ENCODE measurements around the gene ASB18.

ASB18 gene

GRCh38 chr2:236171181-236171679, 93.0 kb downstream of the ASB18 start:
- no peak for TF ChIP-seq CTCF (IDR thresholded peaks at IDR 0.05; ENCODE audit: insufficient read depth, low read length, missing control alignments)
- CTCF ChIA-PET: interaction anchor here (1.1 to 4.9 kb wide), 4 partner anchors 9 to 405 kb away, joined by 3 to 22 read pairs (median 10); no protein-coding TSS in a partner anchor
- no peak overlapping the region for H3K4me3 ChIP-seq (ENCODE audit: low read depth, low read length)
- no peak for DNase-seq (ENCODE audit: low read depth, low spot score)
- POLR2A ChIA-PET: no interaction called here

DNA sequence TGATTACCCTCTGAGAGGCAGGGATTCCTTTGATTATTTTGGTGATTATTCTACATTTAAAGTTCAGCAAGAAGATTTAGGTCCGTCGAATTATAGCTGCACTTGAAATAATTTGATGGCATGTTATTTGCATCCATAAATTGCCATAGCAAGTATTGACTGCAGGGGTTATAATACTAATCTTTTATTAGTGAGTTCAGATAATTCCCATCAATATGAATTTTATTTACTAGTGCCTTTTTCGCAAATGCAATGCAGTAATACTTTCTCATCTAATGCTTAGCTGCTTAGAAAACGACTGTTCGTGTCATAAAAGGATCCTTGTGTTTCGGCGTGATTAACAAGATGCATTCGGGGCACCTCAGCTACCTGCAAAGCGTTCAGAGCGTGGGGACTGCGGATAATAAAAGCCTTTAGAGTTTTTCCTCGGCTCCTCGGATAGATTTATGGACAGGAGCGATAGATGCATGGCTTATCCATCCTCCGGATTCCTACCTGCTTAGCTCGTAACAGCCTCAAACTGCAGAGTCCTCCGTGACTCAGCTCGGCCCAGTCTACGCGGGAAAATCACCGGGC, 93.5 kb downstream of the ASB18 start:
- no peak overlapping the region for H3K4me3 ChIP-seq (ENCODE audit: low read depth, low read length)
- DNase-seq (ENCODE audit: low read depth, low spot score): no peak
- POLR2A ChIA-PET: no interaction called here
- no peak for TF ChIP-seq CTCF (IDR thresholded peaks at IDR 0.05; ENCODE audit: insufficient read depth, low read length, missing control alignments)
- CTCF ChIA-PET: interaction anchor here (1.1 to 4.9 kb wide), 4 partner anchors 10 to 404 kb away, joined by 3 to 22 read pairs (median 10); no protein-coding TSS in a partner anchor

DNA sequence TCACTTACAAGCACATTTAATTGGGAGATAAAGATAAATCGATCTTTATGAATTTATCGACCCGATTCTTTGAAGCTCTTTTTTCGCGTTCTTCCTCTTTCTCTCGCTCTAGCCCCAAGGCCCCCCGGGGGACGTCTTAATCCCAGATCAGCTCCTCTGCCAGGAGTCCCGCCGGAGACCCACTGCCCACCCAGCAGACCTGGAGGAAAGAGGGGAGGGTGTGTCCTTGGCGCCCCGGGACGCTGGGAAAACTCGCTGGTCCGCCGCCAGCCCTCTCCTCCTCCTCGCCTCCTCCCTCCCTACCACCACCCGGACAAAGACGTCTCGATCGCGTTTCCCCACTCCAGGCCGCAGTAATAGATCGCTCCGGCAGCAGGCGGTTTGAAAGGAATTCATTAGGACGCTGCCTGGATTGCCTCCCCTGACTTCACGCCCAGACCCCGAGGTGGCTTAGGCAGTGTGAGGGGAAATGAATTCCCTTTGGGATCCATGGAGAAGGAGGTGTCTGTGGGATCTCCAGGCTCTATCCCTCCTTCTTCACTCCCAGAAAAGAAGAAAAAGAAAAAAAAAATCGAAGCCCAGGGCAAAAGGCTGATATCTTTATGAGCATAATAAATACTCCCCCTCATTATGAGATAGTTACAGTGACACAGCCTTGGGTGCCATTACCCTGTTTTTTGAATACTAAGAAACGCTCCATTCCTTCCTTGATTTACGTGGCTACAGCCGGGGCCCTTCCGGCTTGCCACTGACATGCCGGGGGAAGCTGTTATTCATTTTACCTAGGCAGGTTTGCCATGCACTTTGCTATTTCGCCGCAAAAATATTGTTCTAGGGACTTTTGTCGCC, 94.2 kb downstream of the ASB18 start:
- no peak for TF ChIP-seq CTCF (IDR thresholded peaks at IDR 0.05; ENCODE audit: insufficient read depth, low read length, missing control alignments)
- no peak for DNase-seq (ENCODE audit: low read depth, low spot score)
- no peak overlapping the region for H3K4me3 ChIP-seq (ENCODE audit: low read depth, low read length)
- ChIA-PET CTCF (interaction anchor here (0.6 to 6.3 kb wide), 5 partner anchors 8 to 404 kb away, joined by 3 to 57 read pairs (median 11); no protein-coding TSS in a partner anchor), POLR2A (no interaction called here)

- H3K4me3 ChIP-seq (ENCODE audit: low read depth, low read length): no peak overlapping the region
- ChIA-PET CTCF (interaction anchor here (0.6 to 6.3 kb wide), 3 partner anchors 9 to 390 kb away, joined by 3 to 57 read pairs (median 22); no protein-coding TSS in a partner anchor), POLR2A (no interaction called here)
- TF ChIP-seq CTCF (IDR thresholded peaks at IDR 0.05; ENCODE audit: insufficient read depth, low read length, missing control alignments): no peak
- DNase-seq (ENCODE audit: low read depth, low spot score): no peak
These were observed 95.0 kb downstream of the ASB18 start for GRCh38 chr2:236169151-236169721.

GRCh38 chr2:236168110-236169080, 95.8 kb downstream of the ASB18 start, which contains the start of gene GBX2:
GBX2 (minus strand) TSS chr2:236168386; CDS start chr2:236167971, 415 bp downstream.
- POLR2A ChIA-PET: no interaction called here
- H3K4me3 ChIP-seq (ENCODE audit: low read depth, low read length): peak within 1 kb of the TSS; percentile 49
- DNase-seq (ENCODE audit: low read depth, low spot score): no peak
- CTCF ChIA-PET: interaction anchor here (4.9 to 6.3 kb wide), 2 partner anchors 10 to 389 kb away, joined by 22 to 57 read pairs; no protein-coding TSS in a partner anchor
- no peak for TF ChIP-seq CTCF (IDR thresholded peaks at IDR 0.05; ENCODE audit: insufficient read depth, low read length, missing control alignments)
